Measurements from ENCODE around the gene MEF2C.

- no peak for TF ChIP-seq CTCF (IDR thresholded peaks at IDR 0.05; ENCODE audit: insufficient read depth, low read depth, low read length)
- TF ChIP-seq EZH2 (IDR thresholded peaks at IDR 0.05; ENCODE audit: insufficient read depth, low read length) = no peak
These were observed 79.7 kb downstream of the MEF2C start for GRCh38 chr5:88803309-88803708.
